ENCODE results near the gene PRELID3B. TPM values are rescaled to one million over a fixed set of nuclear protein-coding genes. Genes with fewer than 3 reads are reported as not detected.

PRELID3B gene
- total RNA-seq, 6 donors from 2014 or later, result 5.2 to 77.1 (median 46.0) TPM

- TF ChIP-seq POLR2A (IDR thresholded peaks at IDR 0.05) (no peak), POLR2AphosphoS5 (IDR thresholded peaks at IDR 0.05) (no peak), EP300 (IDR thresholded peaks at IDR 0.05) (no peak), CTCF (IDR thresholded peaks at IDR 0.05) (no peak)
- Histone ChIP-seq H3K27ac (no peak overlapping the region), H3K9me3 (no peaks in the 10 kb centered on the region), H3K36me3 (peaks cover 16 to 43% (median 32%) of the 10 kb centered on the region in 4 donors), H3K4me3 (no peak overlapping the region), H3K27me3 (no peaks in the 10 kb centered on the region), H3K4me1 (peaks cover 21 to 34% (median 27%) of the 10 kb centered on the region in 4 donors)
- peak in 1 of 2 donors; percentile 66 for DNase-seq
- ATAC-seq (ENCODE audit: low FRiP score in 2 of 2), result no peak
- WGBS, 2 donors, result 94 to 96% methylated on average over 12 of the region's 12 CpGs
Observed at GRCh38 chr20:59037386-59037785, 5.2 kb downstream of the PRELID3B start.

GRCh38 chr20:59035381-59035780, 7.2 kb downstream of the PRELID3B start:
- Histone ChIP-seq H3K4me1 (peaks cover 16 to 29% (median 21%) of the 10 kb centered on the region in 4 donors), H3K4me3 (no peak overlapping the region), H3K27me3 (no peaks in the 10 kb centered on the region), H3K9me3 (no peaks in the 10 kb centered on the region), H3K27ac (no peak overlapping the region), H3K36me3 (peaks cover 16 to 45% (median 32%) of the 10 kb centered on the region in 4 donors)
- 96 to 98% methylated on average over 3 of the region's 3 CpGs for WGBS, 2 donors
- no peak for ATAC-seq (ENCODE audit: low FRiP score in 2 of 2)
- TF ChIP-seq CTCF (IDR thresholded peaks at IDR 0.05), result no peak
- no peak for TF ChIP-seq POLR2A (IDR thresholded peaks at IDR 0.05)
- no peak for TF ChIP-seq EP300 (IDR thresholded peaks at IDR 0.05)
- no peak for TF ChIP-seq POLR2AphosphoS5 (IDR thresholded peaks at IDR 0.05)
- DNase-seq, result no peak

GRCh38 chr20:59033616-59034165, 8.9 kb downstream of the PRELID3B start:
- Histone ChIP-seq H3K4me1 (peaks cover 27 to 36% (median 30%) of the 10 kb centered on the region in 4 donors), H3K27me3 (no peaks in the 10 kb centered on the region), H3K9me3 (no peaks in the 10 kb centered on the region), H3K27ac (no peak overlapping the region), H3K36me3 (peaks cover 16 to 62% (median 38%) of the 10 kb centered on the region in 4 donors), H3K4me3 (no peak overlapping the region)
- ATAC-seq (ENCODE audit: low FRiP score in 2 of 2) (no peak), DNase-seq (no peak)
- TF ChIP-seq POLR2AphosphoS5 (IDR thresholded peaks at IDR 0.05) (no peak), POLR2A (IDR thresholded peaks at IDR 0.05) (no peak), EP300 (IDR thresholded peaks at IDR 0.05) (no peak), CTCF (IDR thresholded peaks at IDR 0.05) (no peak)
- 87 to 96% methylated on average over 2 of the region's 2 CpGs for WGBS, 2 donors

- no peak for TF ChIP-seq CTCF (IDR thresholded peaks at IDR 0.05)
- no peak for TF ChIP-seq EP300 (IDR thresholded peaks at IDR 0.05)
- no peak for TF ChIP-seq POLR2AphosphoS5 (IDR thresholded peaks at IDR 0.05)
- no peak for TF ChIP-seq POLR2A (IDR thresholded peaks at IDR 0.05)
- Histone ChIP-seq H3K36me3 (peaks cover 16 to 66% (median 37%) of the 10 kb centered on the region in 4 donors), H3K4me3 (peak overlapping the region in 3 of 4 donors; percentile 62 to 85 (median 78)), H3K27me3 (no peaks in the 10 kb centered on the region), H3K27ac (peak overlapping the region; percentile 89 to 96 (median 94)), H3K4me1 (peaks cover 32 to 41% (median 36%) of the 10 kb centered on the region in 4 donors), H3K9me3 (no peaks in the 10 kb centered on the region)
- WGBS, 2 donors, result 97 to 100% methylated on average over 1 of the region's 1 CpG
- ATAC-seq (ENCODE audit: low FRiP score in 2 of 2) (no peak), DNase-seq (no peak)
Observed at GRCh38 chr20:59033093-59033492, 9.5 kb downstream of the PRELID3B start.

GRCh38 chr20:59032713-59033059, 9.9 kb downstream of the PRELID3B start:
- 1 to 2% methylated on average over 12 to 13 of the region's 13 CpGs for WGBS, 2 donors
- DNase-seq (no peak), ATAC-seq (ENCODE audit: low FRiP score in 2 of 2) (peak in 1 of 2 donors; percentile 9)
- H3K27ac ChIP-seq, result peak overlapping the region; percentile 89 to 96 (median 94)
- no peaks in the 10 kb centered on the region for H3K9me3 ChIP-seq
- H3K27me3 ChIP-seq, result no peaks in the 10 kb centered on the region
- peaks cover 16 to 66% (median 34%) of the 10 kb centered on the region in 4 donors for H3K36me3 ChIP-seq
- no peak for TF ChIP-seq POLR2AphosphoS5 (IDR thresholded peaks at IDR 0.05)
- TF ChIP-seq CTCF (IDR thresholded peaks at IDR 0.05), result peak in 5 of 6 experiments; percentile 17 to 43 (median 21)
- no peak for TF ChIP-seq EP300 (IDR thresholded peaks at IDR 0.05)
- TF ChIP-seq POLR2A (IDR thresholded peaks at IDR 0.05), result no peak
- H3K4me3 ChIP-seq, result peak overlapping the region; percentile 62 to 85 (median 73)
- peaks cover 35 to 46% (median 38%) of the 10 kb centered on the region in 4 donors for H3K4me1 ChIP-seq

Data from upper lobe of left lung (tissue), 6 donors.